GM18873 (cell line): ENCODE results near the gene CCDC85C.

Experiments
- ATAC-seq: cut with Tn5 transposase; IDR thresholded peaks from one replicate; pipeline ENCODE4 v1.9.1; 2021; ENCODE audit warnings: mild to moderate bottlenecking, moderate library complexity, moderate number of reproducible peaks; ENCODE audit not compliant: unreplicated experiment, low FRiP score

CCDC85C gene

DNA sequence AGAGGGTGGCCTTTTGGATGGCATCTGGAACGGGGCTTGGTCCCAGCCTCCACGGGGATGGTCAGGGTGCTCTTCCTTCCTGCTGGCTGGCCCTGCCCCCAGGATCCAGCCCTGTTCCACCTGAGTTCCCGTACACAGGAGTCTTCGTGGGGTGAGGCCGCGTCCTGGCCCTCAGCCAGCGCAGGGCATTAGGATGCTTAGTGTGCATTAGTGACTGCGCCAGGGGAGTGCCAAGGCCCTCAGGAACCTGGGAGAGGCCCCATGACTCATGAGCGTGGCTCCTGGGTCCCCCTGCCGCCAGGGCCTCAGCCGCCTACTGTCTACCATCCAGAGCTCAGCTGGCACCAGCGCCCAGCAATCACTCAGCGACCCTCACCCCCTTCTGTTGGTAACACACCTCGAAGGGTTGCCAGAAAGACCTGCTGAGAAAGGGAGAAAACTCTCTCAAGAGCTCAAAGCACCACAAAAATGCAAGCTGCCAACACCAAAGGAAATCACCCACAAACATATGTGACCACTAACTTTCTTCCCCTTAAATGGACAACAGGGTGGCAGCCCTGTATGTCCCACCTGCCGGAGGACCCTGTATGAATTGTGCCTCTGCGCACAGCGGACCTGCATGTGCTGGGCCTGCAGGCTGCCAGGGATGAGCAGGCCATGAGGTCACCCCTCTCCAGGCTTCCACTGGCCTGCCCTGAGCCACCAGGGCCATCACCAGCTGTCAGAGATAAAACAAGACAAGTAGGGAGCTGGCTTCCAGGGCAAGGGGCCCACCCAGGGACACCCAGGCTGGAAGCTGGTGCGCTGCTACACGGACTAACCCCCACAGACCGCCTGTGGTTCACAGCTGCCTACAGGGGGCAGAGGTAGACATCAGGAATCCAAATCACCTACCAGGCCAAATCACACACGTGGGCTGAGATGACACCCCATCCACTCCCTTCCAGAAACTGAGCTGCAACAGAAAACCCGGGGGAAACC is 28.7 kb downstream of the CCDC85C start:
- ATAC-seq: no peak

- no peak for ATAC-seq
Measured at GRCh38 chr14:99574099-99574880, 29.7 kb downstream of the CCDC85C start.

- no peak for ATAC-seq
Measured at GRCh38 chr14:99573436-99574098, 30.4 kb downstream of the CCDC85C start.

DNA sequence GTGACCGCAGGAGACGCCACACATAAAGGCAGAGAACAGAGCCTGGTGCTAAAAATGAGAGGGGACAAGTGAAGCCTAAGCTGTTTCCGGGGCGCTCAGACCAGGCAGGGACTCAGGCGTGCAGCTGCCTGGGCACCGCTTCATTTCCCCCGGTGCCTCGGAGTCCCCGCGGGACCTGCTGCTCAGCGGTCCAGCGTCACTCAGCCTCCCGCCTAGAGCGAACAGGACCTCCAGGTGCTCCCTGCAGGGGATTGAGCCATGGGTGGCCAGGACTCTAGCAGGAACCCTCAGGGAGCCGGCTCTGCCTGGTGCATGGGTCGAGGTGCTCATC is 31.0 kb downstream of the CCDC85C start:
- no peak for ATAC-seq

DNA sequence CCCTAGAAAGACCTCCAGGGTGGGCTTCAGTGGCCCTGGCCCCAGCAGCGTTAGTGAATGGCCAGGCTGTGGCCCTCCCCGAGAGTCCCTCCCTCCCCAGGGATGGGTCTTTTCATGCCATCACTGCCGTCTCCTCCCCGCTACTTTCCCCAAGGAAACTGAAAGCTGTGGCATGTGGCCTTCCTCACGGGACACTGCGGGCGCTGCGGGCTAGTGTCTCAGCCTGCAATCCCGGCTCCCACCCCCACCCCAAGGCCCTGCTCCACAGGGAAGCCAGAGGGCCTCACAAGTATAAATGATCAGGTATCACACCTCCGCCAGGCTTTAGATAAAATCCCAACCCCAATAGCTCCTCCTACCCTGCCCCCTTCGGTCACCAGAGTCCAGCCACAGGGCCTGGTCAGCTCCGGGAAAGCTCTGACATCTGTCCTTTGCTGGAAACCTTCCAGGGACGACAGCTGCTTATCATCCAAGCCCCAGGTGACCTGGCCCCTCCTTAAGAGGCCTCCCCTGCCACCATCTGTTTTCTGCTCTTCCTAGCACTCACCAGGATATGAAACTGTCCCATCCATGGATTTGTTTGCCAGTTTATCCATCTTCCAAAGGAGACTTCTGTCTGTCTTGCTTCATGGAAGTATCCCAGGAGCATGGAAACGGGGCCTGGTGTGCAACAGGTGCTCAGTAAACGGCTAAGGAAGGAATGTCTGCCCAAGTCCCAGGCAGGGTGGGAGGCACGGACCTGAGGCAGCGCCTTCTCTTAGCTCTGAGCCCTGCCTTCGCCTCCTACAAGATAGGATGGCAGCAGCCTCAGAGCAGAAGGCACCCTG is 31.6 kb downstream of the CCDC85C start:
- ATAC-seq: no peak

DNA sequence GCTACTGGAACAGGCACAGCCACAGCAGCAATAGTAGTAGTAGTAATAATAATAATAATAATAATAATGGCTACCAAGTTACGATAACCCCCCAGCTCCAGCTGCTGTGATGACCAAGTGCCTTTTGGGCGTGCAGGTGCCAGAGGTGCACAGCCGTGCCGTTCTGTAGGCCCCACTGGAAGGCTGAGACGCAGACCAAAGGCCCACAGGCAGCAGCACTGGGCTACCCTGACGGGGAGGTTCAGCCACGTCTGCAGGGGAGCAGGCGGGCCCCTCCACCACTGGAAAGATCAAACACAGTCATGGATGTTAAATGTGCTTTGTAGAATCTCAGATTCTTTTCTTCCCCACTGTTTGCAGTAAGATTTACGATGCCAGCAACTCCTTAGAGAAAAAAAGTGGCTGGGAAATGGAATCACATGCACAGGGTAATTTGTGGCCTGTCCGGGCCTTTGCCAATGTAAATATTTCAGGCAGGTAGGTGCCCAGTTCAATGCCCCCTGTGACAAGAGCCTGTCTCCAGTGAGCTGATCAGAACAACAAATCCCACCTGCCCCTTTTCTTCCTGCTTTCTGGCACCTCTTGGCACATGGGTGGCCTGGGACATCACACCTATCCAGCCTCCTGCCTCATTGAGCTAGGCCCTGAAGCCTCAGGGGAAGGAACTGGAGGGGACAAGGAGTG is 32.6 kb downstream of the CCDC85C start:
- no peak for ATAC-seq

DNA sequence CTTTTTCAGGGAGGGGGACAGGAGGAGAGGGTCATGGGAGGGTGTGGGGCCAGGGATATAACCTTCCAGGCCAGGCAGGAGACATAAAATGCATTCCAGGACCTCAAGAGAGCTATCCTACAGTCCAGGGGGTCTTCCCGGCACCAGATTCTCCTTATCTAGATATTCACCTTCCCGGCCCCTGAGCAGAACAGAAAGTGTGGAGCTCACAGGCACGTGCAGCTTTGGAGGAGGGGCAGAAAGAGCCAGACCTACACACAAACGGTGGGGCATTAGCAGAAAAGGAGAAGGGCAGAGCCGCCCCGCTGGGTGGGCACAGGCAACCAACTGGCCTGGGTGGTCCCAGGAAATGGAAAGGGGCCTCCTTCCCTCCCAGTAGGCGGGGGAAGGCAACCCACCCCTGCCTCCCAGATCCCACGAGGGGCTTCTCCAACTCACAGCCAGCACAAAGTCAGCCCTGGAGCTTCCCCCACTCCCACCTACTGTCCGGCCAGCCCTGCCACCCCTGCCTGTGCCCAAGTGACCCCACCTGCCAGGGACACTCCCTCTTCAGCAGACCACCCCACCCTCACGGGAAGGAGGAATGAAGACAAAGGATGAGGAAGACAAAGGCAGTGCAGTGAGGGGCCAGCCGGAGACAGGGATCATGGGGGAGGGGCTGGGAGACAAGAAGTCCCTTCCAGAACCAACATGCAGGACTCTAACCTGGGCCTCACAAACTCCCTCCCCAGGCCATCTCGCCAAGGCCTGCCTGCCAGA is 33.3 kb downstream of the CCDC85C start:
- no peak for ATAC-seq

- ATAC-seq: no peak
Measured at GRCh38 chr14:99569725-99570543, 34.1 kb downstream of the CCDC85C start.

- no peak for ATAC-seq
Measured at GRCh38 chr14:99568567-99569560, 35.1 kb downstream of the CCDC85C start.

DNA sequence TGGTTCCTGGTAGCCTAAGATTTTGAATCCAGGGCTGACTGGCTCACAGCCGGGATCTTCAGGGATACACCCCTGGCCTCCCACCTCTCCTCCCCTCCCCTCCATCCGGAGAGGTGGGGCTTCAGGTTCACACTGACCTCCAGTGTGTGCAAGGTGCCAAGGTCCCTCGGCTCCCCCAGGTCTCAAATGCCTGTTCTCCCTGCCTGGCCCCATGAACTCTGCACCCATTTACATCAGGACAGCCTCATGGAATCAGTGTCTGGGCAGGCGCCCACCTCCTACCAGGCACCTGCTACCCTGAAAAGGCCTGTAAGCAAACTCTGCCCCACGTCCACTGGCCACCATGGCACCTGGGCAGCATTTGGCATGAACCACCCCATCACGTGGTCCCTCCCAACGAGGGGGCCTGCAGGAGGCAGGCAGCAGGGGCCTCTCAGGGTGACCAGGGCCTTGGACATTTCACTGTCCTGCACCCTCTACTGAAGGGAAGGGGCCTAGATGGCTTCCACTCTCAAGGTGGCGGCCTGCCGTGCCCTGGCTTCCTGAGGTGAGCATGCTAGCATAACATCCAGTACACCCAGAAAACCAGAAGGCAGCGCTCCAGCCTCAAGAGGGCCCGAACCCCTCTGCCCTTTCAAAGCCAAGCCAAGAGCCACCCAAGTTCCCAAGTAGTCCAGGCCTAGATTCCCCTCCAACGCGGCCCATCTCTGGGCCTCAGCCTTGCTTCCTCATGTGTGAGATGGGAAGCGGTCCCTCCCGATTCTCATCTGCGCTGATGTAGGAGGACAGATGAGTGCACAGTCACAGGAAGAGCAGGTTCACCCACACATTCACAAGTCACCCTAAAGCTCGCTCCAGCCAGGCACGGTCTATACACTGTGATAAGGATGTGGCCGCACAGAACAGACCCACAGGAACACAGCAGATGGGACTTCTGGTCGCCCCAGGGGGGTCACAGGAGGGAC is 37.3 kb downstream of the CCDC85C start:
- no peak for ATAC-seq

DNA sequence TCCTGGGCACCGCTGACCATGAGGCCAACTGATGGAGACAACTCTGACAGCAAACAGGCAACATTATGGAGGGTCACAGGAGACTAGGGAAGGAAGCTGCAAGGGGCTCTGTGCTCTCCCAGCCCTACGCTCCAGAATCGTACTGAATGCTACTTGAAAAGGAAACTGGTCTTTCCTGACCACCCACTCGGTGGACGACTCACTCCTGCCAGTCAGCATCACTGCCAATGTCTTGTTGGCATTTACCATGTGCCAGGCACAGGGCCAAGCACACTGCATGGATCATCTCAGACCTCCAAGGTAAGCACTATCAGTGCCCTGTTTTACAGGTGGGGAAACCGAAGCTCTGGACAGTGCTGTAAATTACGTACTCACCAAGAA is 38.0 kb downstream of the CCDC85C start:
- ATAC-seq: no peak

DNA sequence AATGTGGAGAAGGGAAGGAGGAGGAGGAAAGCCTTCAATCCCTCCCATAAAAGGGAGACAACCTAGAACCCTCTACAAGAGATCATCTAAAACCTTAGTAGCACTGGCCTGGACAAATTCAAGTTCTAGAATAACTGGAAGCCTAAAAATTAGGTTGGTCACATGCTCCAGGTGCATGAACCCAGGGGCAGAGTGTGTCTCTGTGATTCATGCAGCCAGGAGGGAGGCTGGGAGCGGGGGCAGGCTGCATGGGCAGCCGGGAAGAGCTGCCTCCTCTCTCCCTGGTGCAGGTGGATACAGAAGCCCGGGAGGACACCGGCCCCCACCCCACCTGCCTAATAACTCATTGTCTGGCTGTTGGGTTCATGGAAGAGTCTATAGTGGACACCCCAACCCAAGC is 38.6 kb downstream of the CCDC85C start:
- no peak for ATAC-seq

DNA sequence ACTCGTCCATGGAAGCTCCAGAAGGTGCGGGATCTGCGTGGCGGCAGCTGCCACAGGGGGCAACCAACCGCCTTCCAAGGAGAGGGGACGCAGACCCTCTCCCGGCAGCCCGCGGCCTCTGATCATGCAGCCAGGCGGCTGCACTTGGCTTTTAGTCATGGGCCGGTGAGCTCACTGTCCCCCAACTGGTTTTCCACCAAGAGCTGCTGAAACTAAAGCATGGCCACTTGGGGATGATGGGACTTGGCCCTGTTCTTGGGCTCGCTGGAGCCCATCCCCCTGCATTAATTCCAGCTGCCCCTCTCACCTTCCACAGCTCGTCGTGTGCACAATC is 39.1 kb downstream of the CCDC85C start:
- ATAC-seq: no peak

DNA sequence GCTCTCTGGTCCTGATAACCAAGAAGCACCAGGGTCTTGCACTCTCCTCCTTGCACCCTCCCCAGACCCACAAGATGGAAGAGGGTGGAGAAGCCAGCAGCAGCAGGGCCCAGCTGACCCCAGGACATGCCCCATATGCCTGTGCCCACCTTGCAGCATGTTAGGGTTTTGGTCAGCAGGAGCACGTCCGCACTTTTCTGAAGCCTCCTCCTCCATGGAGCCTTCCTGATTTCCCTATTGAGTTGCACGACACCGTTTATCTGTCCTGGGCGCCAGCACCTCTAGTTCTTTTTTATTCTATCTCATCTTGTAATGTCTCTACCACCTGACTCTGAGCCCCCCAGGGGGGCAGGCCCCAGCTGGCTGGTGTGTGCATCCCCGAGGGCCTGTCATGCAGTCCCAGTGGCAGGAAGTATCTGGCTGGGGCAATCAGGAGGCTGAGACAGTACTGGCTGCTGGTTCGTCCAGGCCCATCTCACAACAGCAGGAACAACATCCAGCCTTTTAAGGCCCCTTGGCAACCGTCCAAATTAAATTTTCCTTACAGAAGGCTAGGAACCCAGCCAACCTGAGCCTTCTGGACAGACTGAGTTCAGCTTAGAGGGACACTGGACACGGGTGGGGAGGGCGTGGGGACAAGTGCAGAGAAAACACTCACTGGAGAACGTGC is 39.6 kb downstream of the CCDC85C start:
- ATAC-seq: no peak

DNA sequence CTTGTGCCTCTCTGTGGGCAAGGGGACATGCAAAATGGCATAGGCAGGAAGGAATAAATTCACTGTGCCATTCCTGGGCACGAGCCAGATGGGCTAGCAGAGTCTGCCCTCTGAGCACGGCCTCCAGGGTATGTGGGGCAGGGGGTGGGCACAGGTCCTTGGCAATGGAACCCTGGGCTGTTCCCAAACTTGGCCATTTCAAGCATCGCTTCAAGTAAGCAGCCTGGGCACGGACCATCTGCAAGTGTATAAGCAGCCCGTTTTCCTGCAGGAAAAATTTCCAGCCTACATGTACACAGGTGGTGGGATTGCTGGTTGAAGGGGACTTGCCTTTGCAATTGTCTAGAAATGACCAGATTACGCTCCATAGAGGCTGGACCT is 40.3 kb downstream of the CCDC85C start:
- no peak for ATAC-seq
